Measurements from ENCODE around the gene MARCO.
"Not testable (repeated sequence)": the region's sequence is repeated elsewhere in the genome, so short reads cannot be mapped to it uniquely, and the experiment has no call there.

MARCO gene

GRCh38 chr2:118932949-118933348 is 9.0 kb upstream of the MARCO start:
- no peak for DNase-seq (ENCODE audit: low spot score)

GRCh38 chr2:118936306-118936705 is 5.7 kb upstream of the MARCO start:
- DNase-seq (ENCODE audit: low spot score), result no peak

- no peak for DNase-seq (ENCODE audit: low spot score)
Measured at GRCh38 chr2:118936936-118937335, 5.1 kb upstream of the MARCO start.

GRCh38 chr2:118937817-118938216 is 4.2 kb upstream of the MARCO start:
- no peak for DNase-seq (ENCODE audit: low spot score)

GRCh38 chr2:118939994-118940393 is 2.0 kb upstream of the MARCO start:
- no peak for DNase-seq (ENCODE audit: low spot score)

GRCh38 chr2:118940486-118941120 is 1.4 kb upstream of the MARCO start:
- no peak for DNase-seq (ENCODE audit: low spot score)

GRCh38 chr2:118943286-118943685 is 1.3 kb downstream of the MARCO start:
- DNase-seq (ENCODE audit: low spot score), result no peak

GRCh38 chr2:118945881-118946280 is 3.9 kb downstream of the MARCO start:
- DNase-seq (ENCODE audit: low spot score), result no peak

- not testable (repeated sequence) for DNase-seq (ENCODE audit: low spot score)
Measured at GRCh38 chr2:118948266-118948665, 6.3 kb downstream of the MARCO start.

- no peak for DNase-seq (ENCODE audit: low spot score)
Measured at GRCh38 chr2:118954297-118955060, 12.5 kb downstream of the MARCO start.

GRCh38 chr2:118965737-118966136 is 23.7 kb downstream of the MARCO start:
- no peak for DNase-seq (ENCODE audit: low spot score)

- no peak for DNase-seq (ENCODE audit: low spot score)
Measured at GRCh38 chr2:118967124-118967880, 25.3 kb downstream of the MARCO start.

GRCh38 chr2:118968042-118968441 is 26.0 kb downstream of the MARCO start:
- no peak for DNase-seq (ENCODE audit: low spot score)

GRCh38 chr2:118968961-118969733 is 27.2 kb downstream of the MARCO start:
- DNase-seq (ENCODE audit: low spot score), result no peak

GRCh38 chr2:118969734-118970395 is 27.9 kb downstream of the MARCO start:
- DNase-seq (ENCODE audit: low spot score), result no peak

GRCh38 chr2:118970396-118971135 is 28.6 kb downstream of the MARCO start:
- DNase-seq (ENCODE audit: low spot score), result no peak

GRCh38 chr2:118971245-118972122 is 29.5 kb downstream of the MARCO start:
- DNase-seq (ENCODE audit: low spot score), result no peak

- DNase-seq (ENCODE audit: low spot score), result no peak
Measured at GRCh38 chr2:118973542-118973951, 31.6 kb downstream of the MARCO start.

- DNase-seq (ENCODE audit: low spot score), result no peak
Measured at GRCh38 chr2:118974103-118974993, 32.4 kb downstream of the MARCO start.

All from LoVo (cell line).